NCI-H2227 (cell line): ENCODE data around the gene SLC35F4.

ENCODE experiments used
- DNase-seq: peaks from one replicate; lab custom pipeline; 2025; ENCODE audit not compliant: unreplicated experiment; lab: John Stamatoyannopoulos, UW

SLC35F4 gene

DNA sequence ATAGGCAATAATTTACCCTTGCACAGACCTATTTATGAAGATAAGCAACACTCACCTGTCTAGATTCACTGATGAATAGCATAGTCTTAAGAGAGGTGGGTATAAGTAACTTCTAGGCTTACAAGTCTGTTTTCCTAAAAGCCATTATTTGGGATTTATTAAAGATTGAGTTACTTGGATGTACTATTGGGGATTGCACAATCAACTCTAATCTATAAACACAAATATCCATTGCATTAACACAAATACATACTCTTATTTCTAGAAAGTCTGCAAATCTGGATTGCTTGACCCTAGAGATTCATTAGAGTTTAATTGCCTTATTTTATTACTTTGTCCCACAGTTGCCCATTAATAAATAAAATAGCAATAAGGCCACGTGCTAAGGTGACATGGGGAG lies 224.1 kb downstream of the SLC35F4 start:
- DNase-seq, result no peak

DNA sequence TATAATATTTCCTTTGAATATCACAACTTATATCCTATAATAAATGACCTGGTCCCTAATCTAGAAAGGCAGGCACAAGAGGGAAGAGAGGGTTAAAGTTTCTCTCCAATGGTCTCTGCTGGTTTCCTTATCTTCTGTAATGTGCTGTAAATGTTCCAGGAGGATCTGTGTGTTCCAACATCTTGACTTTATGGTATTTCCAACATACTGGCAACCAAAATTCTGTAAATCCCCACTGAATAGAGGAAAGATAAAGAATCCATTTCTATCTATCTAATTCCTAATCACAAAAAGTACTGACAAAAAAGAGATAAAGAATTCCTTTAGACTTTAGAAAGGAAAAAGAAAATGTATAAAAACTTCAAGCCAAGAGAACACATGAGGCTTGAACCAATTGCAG lies 225.9 kb downstream of the SLC35F4 start:
- DNase-seq, result no peak

DNA sequence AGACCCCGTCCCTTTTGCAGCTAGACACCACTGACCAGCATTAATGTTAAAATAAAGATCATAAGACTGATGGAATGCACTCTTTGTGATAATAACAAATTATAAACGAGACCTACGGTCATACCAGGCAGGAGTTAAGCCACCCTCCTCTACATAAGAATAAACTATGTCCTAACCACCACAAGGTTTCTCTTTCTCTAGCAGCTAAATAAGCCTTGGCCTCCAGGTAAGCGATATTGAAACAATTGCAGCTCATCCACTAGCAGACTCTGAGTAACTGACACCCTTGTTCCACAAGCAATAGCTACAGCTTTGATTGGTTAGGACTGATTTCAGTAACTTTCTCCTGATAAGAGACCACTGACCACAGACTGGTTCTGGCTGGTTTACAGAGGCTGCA lies 228.0 kb downstream of the SLC35F4 start:
- DNase-seq, result no peak

DNA sequence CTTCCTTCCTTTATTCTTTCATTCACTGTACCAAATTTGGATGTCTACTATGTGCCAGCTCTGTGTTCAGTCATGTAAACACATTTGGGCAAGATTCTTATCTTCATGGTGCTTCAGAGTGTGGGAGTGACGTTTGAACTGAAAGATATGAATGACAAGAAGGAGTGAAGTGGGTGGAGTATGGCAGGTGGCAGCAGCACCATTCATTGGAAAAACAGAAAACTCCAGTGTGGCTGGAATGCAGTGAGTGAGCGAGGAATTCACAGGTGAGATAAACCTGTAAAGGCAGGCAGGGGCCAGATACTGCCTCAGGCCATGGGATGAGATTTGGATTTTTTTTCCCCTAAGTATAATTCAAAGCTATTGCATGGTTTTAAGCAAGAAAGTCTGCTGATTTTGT lies 231.6 kb downstream of the SLC35F4 start:
- no peak for DNase-seq

DNA sequence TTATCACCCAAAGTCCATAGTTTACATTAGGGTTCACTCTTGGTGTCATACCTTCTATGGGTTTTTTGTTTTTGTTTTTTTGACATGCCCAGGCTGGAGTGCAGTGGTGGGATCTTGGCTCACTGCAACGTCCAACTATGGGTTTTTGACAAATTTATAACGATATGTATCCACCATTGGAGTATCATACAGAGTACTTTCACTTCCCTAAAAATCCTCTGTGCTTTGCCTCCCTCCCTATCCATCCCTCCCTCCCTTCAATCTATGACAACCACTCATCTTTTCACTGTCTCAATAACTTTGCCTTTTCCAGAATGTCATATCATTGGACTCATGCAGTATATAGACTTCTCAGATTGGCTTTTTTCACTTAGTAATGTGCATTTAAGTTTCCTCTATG lies 233.2 kb downstream of the SLC35F4 start:
- no peak for DNase-seq

DNA sequence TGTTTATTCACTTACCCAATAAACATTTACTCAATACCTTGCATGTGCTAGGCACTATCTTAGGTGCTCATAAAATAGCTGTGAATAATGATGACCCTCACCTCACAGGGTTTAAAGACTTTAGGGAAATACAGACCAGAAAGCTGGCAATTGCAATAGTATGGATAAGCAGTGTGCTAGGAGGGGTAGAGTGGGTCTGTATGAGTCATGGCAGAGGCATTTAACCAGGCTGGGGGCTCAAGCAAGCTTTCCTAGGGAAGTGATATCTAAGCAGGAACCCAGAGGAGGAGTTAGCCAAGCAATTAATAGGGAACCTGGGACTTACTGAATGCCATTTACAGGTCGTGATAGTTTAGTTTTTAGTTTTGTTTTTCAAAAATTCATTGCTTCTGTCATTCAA lies 248.4 kb downstream of the SLC35F4 start:
- DNase-seq, result no peak

DNA sequence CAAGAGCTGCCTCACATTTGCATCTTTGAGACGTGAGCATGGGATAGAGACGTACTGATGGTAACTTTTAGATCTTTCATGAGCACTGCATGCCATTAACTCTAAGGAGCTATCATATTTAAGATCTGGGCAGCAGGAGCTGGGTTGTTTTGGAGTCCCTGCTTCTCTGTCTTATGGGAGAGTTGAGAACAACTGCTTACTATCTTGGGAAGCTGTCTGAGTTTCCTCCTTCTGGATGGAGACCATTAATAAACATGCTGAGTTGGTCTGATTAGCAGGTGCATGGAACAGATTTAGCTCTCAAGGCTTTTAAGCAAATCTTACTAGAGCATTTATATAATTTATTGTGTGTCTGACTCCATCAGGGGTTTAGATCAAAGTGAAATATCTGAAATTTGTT lies 252.9 kb downstream of the SLC35F4 start:
- DNase-seq, result no peak

DNA sequence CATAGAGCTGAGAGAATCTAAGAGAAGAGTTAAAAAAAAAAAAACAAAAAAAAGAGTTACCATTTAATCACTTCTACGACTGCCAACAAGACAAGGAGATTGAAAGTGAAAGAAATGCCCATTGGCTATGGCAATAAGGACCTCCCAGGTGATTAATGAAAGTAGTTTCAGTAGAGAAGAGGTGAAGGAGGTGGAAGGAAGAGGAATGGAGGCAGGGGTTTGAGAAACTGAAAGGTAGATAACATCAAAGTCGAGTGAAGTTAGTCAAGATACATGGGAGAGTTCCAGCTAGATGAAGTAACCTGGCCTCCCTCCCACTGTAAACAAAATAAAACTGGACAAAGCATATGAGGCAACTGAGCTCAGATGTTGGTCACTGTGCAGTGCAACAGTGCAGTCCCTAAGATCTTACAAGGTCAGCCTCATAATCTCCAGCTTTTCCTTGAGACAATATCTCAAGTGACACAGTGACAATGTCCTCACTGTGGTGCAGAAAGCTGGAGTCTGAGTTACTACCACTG lies 254.3 kb downstream of the SLC35F4 start:
- DNase-seq, result no peak

DNA sequence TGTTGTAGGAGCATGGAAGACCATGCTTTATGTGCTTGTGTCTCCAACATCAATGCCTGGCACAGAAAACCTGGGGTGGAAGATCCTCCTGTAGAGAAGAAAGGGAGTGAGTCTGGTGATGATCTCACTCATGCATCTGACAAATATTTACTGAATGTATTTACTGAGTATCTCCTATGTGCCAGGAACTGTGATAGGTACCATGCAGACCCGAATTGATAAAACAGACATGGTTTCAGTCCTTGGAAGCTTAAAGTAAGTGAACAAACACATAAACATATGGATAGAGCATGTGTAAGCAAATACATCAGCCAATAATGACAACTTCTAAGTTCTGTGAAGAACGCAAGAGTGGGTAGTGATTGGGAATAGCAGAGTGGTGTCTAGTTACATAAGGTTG lies 255.3 kb downstream of the SLC35F4 start:
- no peak for DNase-seq

DNA sequence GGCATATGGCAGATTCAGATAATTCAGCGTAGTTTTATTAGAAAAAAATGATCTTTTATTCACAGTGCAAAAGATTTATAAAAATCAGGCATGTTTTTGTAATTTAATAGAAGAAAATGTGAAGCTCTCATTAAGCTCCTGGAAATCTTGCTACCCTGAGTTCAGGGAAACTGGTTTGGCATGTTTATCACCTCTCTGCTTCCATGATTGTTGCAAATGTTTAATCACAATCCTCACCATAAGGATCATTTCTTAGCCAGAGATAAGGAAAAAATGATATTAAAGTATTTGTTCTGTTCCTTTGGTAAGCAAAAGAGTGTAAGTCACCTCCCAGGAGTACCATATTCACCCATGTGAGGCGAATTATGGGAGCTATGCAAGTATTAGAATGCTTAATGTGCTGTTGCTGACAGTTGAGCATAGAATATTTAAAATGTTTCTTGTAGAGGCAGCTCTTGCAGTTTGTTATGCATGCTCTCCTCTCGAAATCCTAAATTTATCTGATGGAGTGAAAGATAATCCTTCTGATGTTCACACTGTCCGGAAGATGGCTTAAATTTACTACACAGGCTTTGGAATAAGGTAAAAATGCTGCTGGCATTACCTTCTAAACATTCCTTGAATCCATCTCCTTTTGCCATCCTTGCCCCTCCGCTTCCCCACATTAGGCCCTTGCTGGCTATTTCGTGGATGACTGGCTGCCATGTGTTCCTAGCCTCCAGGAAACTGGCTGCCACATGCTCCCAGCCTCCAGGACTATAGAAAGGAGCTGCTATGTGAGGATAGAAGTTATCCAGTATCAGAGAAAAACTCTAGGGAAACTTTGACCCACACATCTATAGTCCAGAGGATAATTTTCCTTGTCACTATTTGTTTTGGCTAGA lies 256.5 kb downstream of the SLC35F4 start:
- no peak for DNase-seq

DNA sequence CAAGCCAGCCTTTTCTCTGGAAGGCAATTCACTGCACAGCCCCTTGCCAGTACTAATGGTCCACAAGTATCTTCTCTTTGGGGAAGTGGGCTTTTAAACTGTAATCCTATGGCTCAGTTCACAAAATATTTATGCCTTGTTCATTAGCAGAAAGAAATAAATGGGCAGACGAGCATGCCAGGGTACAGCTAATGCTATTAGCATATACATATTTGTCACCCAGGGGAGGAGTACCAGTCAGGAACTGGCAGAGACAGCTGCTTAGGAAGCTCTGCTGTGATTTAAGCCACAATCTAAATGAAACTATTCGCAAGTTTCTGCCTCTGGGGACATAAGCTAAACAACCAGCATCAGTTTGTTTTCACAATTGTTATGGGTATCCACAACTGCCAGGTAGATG lies 258.8 kb downstream of the SLC35F4 start:
- no peak for DNase-seq

DNA sequence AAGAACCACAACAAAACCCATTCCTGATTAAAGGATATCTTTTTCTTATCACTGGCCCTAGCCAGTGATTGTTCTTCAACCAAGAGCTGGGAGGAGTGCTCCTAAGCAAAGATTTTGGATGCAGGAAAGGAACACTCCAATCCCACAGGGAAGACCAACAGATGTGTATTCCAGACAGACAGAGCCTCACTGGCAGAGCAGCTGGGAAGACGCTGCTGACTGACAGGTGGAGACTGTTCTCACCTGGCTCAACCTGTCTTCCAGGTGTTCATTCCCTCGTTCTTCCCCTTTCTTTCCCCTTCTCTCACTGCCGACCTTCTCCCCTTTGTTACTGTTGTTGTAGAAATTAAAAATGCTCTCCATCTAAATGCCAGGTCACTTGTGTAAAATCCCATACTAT lies 282.5 kb downstream of the SLC35F4 start:
- no peak for DNase-seq

DNA sequence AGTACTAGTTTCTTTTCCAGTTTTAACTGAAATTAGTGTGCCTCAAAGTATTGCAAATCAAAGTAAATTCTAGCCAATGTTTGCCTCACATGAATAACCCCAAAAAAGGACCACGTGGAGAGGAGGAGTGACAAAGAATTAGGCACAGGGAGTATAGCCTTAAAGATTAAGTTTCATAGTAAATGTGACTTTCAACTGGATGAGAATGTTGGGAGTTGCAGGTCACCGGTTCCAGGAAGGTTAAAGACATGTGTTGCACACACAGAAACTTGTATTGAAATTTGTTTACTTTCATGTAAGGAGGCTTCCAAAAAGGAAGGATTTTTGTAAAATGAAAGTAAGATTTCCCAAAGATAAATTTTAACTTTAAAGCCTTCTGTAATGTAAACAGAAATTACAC lies 283.1 kb downstream of the SLC35F4 start:
- DNase-seq, result no peak

DNA sequence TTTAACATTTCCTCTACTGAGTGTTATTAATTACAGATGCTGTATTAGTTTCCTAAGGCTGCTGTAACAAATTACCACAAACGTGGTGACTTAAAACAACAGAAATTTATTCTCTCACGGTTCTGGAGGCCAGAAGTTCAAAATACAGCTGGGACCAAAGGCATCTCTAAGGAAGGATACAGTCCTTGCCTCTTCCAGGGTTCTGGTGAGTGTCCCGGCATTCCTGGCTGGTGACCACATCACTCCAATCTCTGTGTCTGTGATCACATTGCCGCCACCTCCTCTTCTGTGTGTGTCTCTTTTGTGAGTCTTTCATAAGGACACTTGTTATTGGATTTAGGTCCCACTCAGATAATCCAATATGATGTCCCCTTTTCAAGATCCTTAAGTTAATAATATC lies 287.1 kb downstream of the SLC35F4 start:
- DNase-seq, result no peak

DNA sequence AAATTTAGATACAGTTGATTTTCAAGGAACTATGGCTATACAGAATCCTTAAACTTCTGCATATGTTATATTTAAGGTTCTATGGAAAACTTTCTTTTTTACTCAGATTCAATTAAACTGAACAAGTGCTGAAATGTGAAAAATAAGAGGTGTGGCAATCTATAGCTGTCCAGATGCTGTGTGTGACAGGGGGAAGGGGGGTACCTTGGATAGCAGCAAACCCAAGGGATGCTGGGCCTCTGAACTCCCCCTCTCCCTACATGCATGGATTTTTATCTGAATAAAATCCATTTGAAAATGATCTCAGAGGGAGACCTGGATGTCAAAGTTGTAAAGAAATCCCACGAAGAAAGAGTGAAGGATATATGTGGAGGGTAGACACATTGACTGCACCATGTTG lies 289.4 kb downstream of the SLC35F4 start:
- DNase-seq, result no peak

DNA sequence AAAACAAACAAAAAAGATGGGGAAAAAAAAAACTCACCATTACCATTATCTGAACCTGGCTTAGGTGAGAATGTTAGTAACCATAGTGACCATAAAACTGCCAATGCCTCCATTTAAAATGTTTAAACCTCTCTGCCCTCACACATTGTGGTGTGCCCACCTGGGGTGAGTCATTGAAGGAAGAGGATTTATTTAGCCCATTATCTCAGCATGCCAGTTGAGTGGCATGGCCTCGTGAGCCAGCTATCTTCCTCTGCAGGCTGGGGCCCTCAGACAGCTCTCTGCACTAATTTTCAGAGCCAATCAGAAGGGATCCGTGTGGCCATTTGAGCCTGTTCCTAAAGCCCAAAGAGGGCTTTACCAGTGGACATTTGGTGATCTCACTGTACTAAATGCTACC lies 290.4 kb downstream of the SLC35F4 start:
- DNase-seq, result peak; percentile 92

DNA sequence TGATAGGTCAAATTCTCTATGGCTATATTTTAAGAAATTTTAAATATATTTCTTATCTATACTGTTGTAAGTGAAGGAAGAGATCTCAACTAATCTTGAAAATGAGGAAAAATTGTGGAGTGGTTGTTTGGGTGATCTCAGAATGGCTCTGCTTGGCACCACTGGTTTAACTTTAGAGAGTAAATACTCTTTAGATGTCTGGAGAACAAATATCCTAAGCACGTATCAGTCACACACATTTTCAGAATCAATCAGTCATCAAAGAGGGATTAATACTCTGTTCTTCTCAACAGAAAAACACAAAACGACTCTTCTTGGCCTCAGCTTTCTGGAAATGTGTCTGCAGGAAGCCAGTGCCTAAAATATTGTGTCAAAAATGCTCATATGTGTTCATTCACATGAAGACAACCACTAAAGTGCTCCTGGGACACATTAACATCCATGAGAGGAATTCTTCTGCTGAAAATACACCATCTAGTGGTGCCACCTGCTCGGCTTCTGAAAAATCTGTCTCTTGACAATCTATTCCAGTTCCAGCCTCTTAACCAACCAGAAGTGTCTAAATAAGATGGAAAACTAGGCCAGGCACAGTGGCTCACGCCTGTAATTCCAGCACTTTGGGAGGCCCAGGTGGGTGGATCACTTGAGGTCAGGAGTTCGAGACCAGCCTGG lies 291.1 kb downstream of the SLC35F4 start:
- DNase-seq, result peak; percentile 59

DNA sequence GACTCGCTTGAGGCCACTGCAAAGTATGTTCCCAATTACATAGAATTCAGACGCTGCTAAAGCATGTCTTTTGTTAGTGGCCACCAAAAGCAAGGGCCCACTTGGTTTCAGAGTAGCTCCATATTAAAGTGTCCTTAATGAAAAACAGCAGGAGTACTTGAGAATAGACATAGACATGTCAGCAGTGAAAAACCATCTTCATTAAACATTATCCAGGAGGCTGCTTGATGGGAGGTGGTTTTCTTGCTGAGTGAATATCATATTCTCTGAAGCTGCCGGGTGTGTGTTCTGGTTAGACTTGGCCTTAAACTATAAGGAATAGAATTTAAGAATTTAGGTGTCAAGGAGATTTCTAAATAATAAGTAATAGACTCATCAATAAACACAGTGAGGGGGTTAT lies 292.7 kb downstream of the SLC35F4 start:
- peak; percentile 33 for DNase-seq

DNA sequence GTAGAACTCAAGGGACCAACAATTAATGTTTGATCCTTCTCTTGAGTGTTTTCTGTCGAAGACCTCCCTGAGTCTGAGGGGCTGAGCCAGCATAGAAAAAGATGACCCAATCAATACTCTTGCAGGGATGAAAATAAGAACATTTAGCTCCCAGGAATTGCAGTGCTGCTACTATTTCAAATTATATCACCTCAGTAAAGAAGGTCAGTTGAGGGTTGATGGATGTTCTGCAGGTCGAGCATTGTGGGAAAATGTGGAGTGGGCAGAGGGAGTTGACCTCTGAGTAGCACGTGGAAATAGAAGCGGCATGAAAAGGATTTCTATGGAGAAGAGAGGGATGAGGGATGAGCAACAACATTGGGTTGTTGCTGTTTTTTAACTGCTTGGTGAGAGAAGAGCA lies 297.3 kb downstream of the SLC35F4 start:
- peak; percentile 59 for DNase-seq

DNA sequence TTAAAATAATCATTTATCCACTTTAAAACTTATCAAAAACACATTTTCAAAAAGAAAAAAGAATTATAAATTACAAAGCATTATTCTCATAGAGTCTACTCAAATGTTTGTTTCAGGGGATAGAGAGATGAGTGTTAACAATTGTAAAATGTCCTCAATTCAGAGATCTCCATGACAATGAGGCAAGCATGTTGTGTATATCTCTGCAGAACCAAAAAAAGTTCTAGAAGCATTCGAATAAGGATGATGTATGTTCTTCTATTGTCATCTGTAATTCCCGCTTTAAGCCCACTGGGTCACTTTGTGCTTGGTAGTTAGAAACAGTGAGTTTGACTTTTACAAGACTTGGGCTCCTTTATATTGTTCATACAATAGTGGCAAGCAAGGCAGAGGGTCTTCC lies 298.7 kb downstream of the SLC35F4 start:
- no peak for DNase-seq

DNA sequence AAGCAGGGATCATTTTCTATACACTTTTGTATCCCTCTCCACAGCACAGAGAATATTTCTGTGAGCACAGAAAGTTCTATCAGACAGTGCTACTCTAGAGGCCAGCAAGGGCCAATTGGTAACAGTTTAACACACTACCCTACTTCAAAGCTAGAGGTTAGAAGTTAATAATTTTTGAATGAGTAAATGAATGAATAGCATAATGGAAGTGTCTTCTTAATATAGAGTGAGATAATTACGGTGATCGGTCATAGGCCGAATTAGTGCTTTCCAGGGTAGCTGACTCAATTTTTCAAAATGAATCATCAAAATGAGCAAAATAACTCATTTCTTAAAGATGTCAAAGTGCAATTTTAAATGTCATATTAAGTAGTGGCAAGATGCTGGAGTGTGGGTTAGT lies 305.2 kb downstream of the SLC35F4 start:
- no peak for DNase-seq

DNA sequence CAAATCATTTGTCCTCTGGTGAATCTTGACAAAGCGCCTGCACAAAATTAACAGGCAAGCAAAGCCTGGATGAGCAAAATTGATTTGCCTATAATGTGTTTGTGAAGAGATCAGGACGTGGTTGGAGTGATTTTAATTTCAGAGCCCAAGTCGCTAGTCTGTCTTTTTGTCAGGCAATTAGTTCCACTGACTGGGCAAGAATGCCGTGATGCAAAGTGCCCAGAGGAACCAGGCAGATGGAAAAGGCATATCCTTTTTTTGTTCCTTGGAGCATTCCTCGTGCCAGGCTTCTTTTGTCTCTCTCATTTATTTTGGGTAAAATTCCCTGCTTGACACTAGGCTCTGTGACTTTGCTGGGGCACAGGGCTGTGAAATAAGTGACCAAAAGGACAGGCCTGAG lies 306.3 kb downstream of the SLC35F4 start:
- DNase-seq, result no peak
